ENCODE results near the gene CSNK1G1.

Gene CSNK1G1

GRCh38 chr15:64236156-64236894 is 119.6 kb downstream of the CSNK1G1 start:
- H3K4me2 ChIP-seq (ENCODE audit: low read length): no peak overlapping the region
- H3K79me2 ChIP-seq (ENCODE audit: control insufficient read depth, insufficient read depth, low read length, poor library complexity): no peaks in the 10 kb centered on the region
- no peak overlapping the region for H4K8ac ChIP-seq (ENCODE audit: low read depth, low read length)
- H3K18ac ChIP-seq (ENCODE audit: low read length): no peak overlapping the region
- H2AFZ ChIP-seq (ENCODE audit: insufficient read depth, low read length, poor library complexity): no peak overlapping the region
- no peaks in the 10 kb centered on the region for H3K36me3 ChIP-seq (ENCODE audit: control insufficient read depth in 1 of 2, insufficient read depth in 2 of 2, low read length in 2 of 2)
- H3K23ac ChIP-seq (ENCODE audit: low read length): no peak overlapping the region
- H2AK5ac ChIP-seq (ENCODE audit: low read length): no peak overlapping the region
- no peaks in the 10 kb centered on the region for H3K4me1 ChIP-seq (ENCODE audit: control insufficient read depth in 1 of 2, insufficient read depth in 2 of 2, low read length in 2 of 2)
- no peaks in the 10 kb centered on the region for H3K79me1 ChIP-seq (ENCODE audit: low read length)
- H3K4ac ChIP-seq (ENCODE audit: low read depth, low read length): no peak overlapping the region
- H2BK12ac ChIP-seq (ENCODE audit: low read length): no peak overlapping the region
- H4K91ac ChIP-seq (ENCODE audit: low read depth, low read length): no peak overlapping the region
- WGBS (ENCODE audit: extremely low coverage, insufficient coverage, insufficient read length): no CpG with 5 or more reads among the region's 2 CpGs
- no peak overlapping the region for H3K9ac ChIP-seq (ENCODE audit: low read length)
- no peaks in the 10 kb centered on the region for H3K27me3 ChIP-seq (ENCODE audit: insufficient read depth, low read length)
- H3K14ac ChIP-seq (ENCODE audit: low read length): no peak overlapping the region
- H2BK5ac ChIP-seq (ENCODE audit: low read depth, low read length, poor library complexity): no peak overlapping the region
- H3K9me3 ChIP-seq (ENCODE audit: insufficient read depth, low read depth, low read length): no peaks in the 10 kb centered on the region
- DNase-seq: no peak
- no peak overlapping the region for H4K12ac ChIP-seq (ENCODE audit: low read depth, low read length)
- H3K4me3 ChIP-seq (ENCODE audit: low read depth, low read length): no peak overlapping the region
- no peak overlapping the region for H2BK120ac ChIP-seq (ENCODE audit: insufficient read depth, low read length, poor library complexity)
- no peak overlapping the region for H3K27ac ChIP-seq (ENCODE audit: low read depth, low read length)

GRCh38 chr15:64235552-64235951 is 120.4 kb downstream of the CSNK1G1 start:
- peak in 1 of 2 donors; percentile 39 for DNase-seq

GRCh38 chr15:64233299-64233698 is 122.7 kb downstream of the CSNK1G1 start:
- H4K8ac ChIP-seq (ENCODE audit: low read depth, low read length): no peak overlapping the region
- H2BK5ac ChIP-seq (ENCODE audit: low read depth, low read length, poor library complexity): no peak overlapping the region
- no peaks in the 10 kb centered on the region for H3K4me1 ChIP-seq (ENCODE audit: control insufficient read depth in 1 of 2, insufficient read depth in 2 of 2, low read length in 2 of 2)
- H2AK5ac ChIP-seq (ENCODE audit: low read length): no peak overlapping the region
- no peak overlapping the region for H2BK12ac ChIP-seq (ENCODE audit: low read length)
- no peaks in the 10 kb centered on the region for H3K79me2 ChIP-seq (ENCODE audit: control insufficient read depth, insufficient read depth, low read length, poor library complexity)
- H2AFZ ChIP-seq (ENCODE audit: insufficient read depth, low read length, poor library complexity): no peak overlapping the region
- no peak overlapping the region for H3K4me3 ChIP-seq (ENCODE audit: low read depth, low read length)
- no peak overlapping the region for H3K14ac ChIP-seq (ENCODE audit: low read length)
- no peak overlapping the region for H3K4me2 ChIP-seq (ENCODE audit: low read length)
- no CpG with 5 or more reads among the region's 4 CpGs for WGBS (ENCODE audit: extremely low coverage, insufficient coverage, insufficient read length)
- H3K27me3 ChIP-seq (ENCODE audit: insufficient read depth, low read length): no peaks in the 10 kb centered on the region
- no peak for DNase-seq
- no peak overlapping the region for H3K23ac ChIP-seq (ENCODE audit: low read length)
- no peaks in the 10 kb centered on the region for H3K36me3 ChIP-seq (ENCODE audit: control insufficient read depth in 1 of 2, insufficient read depth in 2 of 2, low read length in 2 of 2)
- H3K9ac ChIP-seq (ENCODE audit: low read length): no peak overlapping the region
- no peak overlapping the region for H4K91ac ChIP-seq (ENCODE audit: low read depth, low read length)
- no peak overlapping the region for H3K18ac ChIP-seq (ENCODE audit: low read length)
- H3K79me1 ChIP-seq (ENCODE audit: low read length): no peaks in the 10 kb centered on the region
- no peak overlapping the region for H3K4ac ChIP-seq (ENCODE audit: low read depth, low read length)
- no peak overlapping the region for H4K12ac ChIP-seq (ENCODE audit: low read depth, low read length)
- no peak overlapping the region for H3K27ac ChIP-seq (ENCODE audit: low read depth, low read length)
- H3K9me3 ChIP-seq (ENCODE audit: insufficient read depth, low read depth, low read length): no peaks in the 10 kb centered on the region
- no peak overlapping the region for H2BK120ac ChIP-seq (ENCODE audit: insufficient read depth, low read length, poor library complexity)

More at GRCh38 chr15:64235552-64235951, 120.4 kb downstream of the CSNK1G1 start:
- H2BK12ac ChIP-seq (ENCODE audit: low read length): no peak overlapping the region
- H3K79me1 ChIP-seq (ENCODE audit: low read length): no peaks in the 10 kb centered on the region
- H2AK5ac ChIP-seq (ENCODE audit: low read length): no peak overlapping the region
- H3K9ac ChIP-seq (ENCODE audit: low read length): no peak overlapping the region
- WGBS (ENCODE audit: extremely low coverage, insufficient coverage, insufficient read length): no CpG with 5 or more reads among the region's 4 CpGs
- H3K4me2 ChIP-seq (ENCODE audit: low read length): no peak overlapping the region
- H4K91ac ChIP-seq (ENCODE audit: low read depth, low read length): no peak overlapping the region
- no peak overlapping the region for H3K18ac ChIP-seq (ENCODE audit: low read length)
- H2AFZ ChIP-seq (ENCODE audit: insufficient read depth, low read length, poor library complexity): no peak overlapping the region
- H3K23ac ChIP-seq (ENCODE audit: low read length): no peak overlapping the region
- no peaks in the 10 kb centered on the region for H3K4me1 ChIP-seq (ENCODE audit: control insufficient read depth in 1 of 2, insufficient read depth in 2 of 2, low read length in 2 of 2)
- H3K4me3 ChIP-seq (ENCODE audit: low read depth, low read length): no peak overlapping the region
- no peak overlapping the region for H3K27ac ChIP-seq (ENCODE audit: low read depth, low read length)
- H4K12ac ChIP-seq (ENCODE audit: low read depth, low read length): no peak overlapping the region
- H3K36me3 ChIP-seq (ENCODE audit: control insufficient read depth in 1 of 2, insufficient read depth in 2 of 2, low read length in 2 of 2): no peaks in the 10 kb centered on the region
- no peaks in the 10 kb centered on the region for H3K79me2 ChIP-seq (ENCODE audit: control insufficient read depth, insufficient read depth, low read length, poor library complexity)
- no peak overlapping the region for H4K8ac ChIP-seq (ENCODE audit: low read depth, low read length)
- no peak overlapping the region for H2BK120ac ChIP-seq (ENCODE audit: insufficient read depth, low read length, poor library complexity)
- H3K27me3 ChIP-seq (ENCODE audit: insufficient read depth, low read length): no peaks in the 10 kb centered on the region
- no peak overlapping the region for H3K14ac ChIP-seq (ENCODE audit: low read length)
- no peaks in the 10 kb centered on the region for H3K9me3 ChIP-seq (ENCODE audit: insufficient read depth, low read depth, low read length)
- no peak overlapping the region for H2BK5ac ChIP-seq (ENCODE audit: low read depth, low read length, poor library complexity)
- H3K4ac ChIP-seq (ENCODE audit: low read depth, low read length): no peak overlapping the region

- H3K9ac ChIP-seq (ENCODE audit: low read length): no peak overlapping the region
- no peaks in the 10 kb centered on the region for H3K79me1 ChIP-seq (ENCODE audit: low read length)
- no peak overlapping the region for H2BK5ac ChIP-seq (ENCODE audit: low read depth, low read length, poor library complexity)
- H4K8ac ChIP-seq (ENCODE audit: low read depth, low read length): no peak overlapping the region
- no peak overlapping the region for H3K14ac ChIP-seq (ENCODE audit: low read length)
- H3K4me2 ChIP-seq (ENCODE audit: low read length): no peak overlapping the region
- no peak overlapping the region for H3K23ac ChIP-seq (ENCODE audit: low read length)
- no peaks in the 10 kb centered on the region for H3K9me3 ChIP-seq (ENCODE audit: insufficient read depth, low read depth, low read length)
- DNase-seq: no peak
- H3K4me1 ChIP-seq (ENCODE audit: control insufficient read depth in 1 of 2, insufficient read depth in 2 of 2, low read length in 2 of 2): no peaks in the 10 kb centered on the region
- no peak overlapping the region for H2AFZ ChIP-seq (ENCODE audit: insufficient read depth, low read length, poor library complexity)
- no peaks in the 10 kb centered on the region for H3K36me3 ChIP-seq (ENCODE audit: control insufficient read depth in 1 of 2, insufficient read depth in 2 of 2, low read length in 2 of 2)
- H2BK12ac ChIP-seq (ENCODE audit: low read length): no peak overlapping the region
- H3K79me2 ChIP-seq (ENCODE audit: control insufficient read depth, insufficient read depth, low read length, poor library complexity): no peaks in the 10 kb centered on the region
- H2AK5ac ChIP-seq (ENCODE audit: low read length): no peak overlapping the region
- no peak overlapping the region for H4K91ac ChIP-seq (ENCODE audit: low read depth, low read length)
- no peak overlapping the region for H3K4ac ChIP-seq (ENCODE audit: low read depth, low read length)
- no peak overlapping the region for H3K18ac ChIP-seq (ENCODE audit: low read length)
- no peak overlapping the region for H3K27ac ChIP-seq (ENCODE audit: low read depth, low read length)
- H3K4me3 ChIP-seq (ENCODE audit: low read depth, low read length): no peak overlapping the region
- no peak overlapping the region for H4K12ac ChIP-seq (ENCODE audit: low read depth, low read length)
- H2BK120ac ChIP-seq (ENCODE audit: insufficient read depth, low read length, poor library complexity): no peak overlapping the region
- no CpG with 5 or more reads among the region's 1 CpG for WGBS (ENCODE audit: extremely low coverage, insufficient coverage, insufficient read length)
- no peaks in the 10 kb centered on the region for H3K27me3 ChIP-seq (ENCODE audit: insufficient read depth, low read length)
These were observed 123.6 kb downstream of the CSNK1G1 start for GRCh38 chr15:64232400-64232799.
